ENCODE measurements around the gene KCNQ1.

Gene KCNQ1

GRCh38 chr11:2791139-2791520 lies 346.3 kb downstream of the KCNQ1 start:
- H3K27me3 ChIP-seq (ENCODE audit: low read length), result peaks cover 4% of the 10 kb centered on the region; the same call in 1 of the 2 replicates
- no peaks in the 10 kb centered on the region for H3K9me3 ChIP-seq (ENCODE audit: insufficient read depth, low read length)
- no peak overlapping the region for H3K27ac ChIP-seq (ENCODE audit: low read depth, low read length)
- no peaks in the 10 kb centered on the region for H4K20me1 ChIP-seq (ENCODE audit: low read depth, low read length)
- H3K36me3 ChIP-seq (ENCODE audit: low read length), result no peaks in the 10 kb centered on the region
- no peak overlapping the region for H2AFZ ChIP-seq (ENCODE audit: low read depth, low read length, severe bottlenecking)
- TF ChIP-seq, protein P1, sequence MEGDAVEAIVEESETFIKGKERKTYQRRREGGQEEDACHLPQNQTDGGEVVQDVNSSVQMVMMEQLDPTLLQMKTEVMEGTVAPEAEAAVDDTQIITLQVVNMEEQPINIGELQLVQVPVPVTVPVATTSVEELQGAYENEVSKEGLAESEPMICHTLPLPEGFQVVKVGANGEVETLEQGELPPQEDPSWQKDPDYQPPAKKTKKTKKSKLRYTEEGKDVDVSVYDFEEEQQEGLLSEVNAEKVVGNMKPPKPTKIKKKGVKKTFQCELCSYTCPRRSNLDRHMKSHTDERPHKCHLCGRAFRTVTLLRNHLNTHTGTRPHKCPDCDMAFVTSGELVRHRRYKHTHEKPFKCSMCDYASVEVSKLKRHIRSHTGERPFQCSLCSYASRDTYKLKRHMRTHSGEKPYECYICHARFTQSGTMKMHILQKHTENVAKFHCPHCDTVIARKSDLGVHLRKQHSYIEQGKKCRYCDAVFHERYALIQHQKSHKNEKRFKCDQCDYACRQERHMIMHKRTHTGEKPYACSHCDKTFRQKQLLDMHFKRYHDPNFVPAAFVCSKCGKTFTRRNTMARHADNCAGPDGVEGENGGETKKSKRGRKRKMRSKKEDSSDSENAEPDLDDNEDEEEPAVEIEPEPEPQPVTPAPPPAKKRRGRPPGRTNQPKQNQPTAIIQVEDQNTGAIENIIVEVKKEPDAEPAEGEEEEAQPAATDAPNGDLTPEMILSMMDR (IDR thresholded peaks at IDR 0.05; ENCODE audit: insufficient read depth, low read length, poor library complexity, severe bottlenecking), result no peak
- TF ChIP-seq EZH2phosphoT487 (conservative IDR thresholded peaks at IDR 0.05; ENCODE audit: low read length), result no peak
- H3K4me2 ChIP-seq (ENCODE audit: low read depth, low read length, poor library complexity, severe bottlenecking), result no peak overlapping the region
- H3K79me2 ChIP-seq (ENCODE audit: insufficient read depth, low read length), result no peaks in the 10 kb centered on the region
- H3K4me3 ChIP-seq (ENCODE audit: insufficient read depth, low read length, poor library complexity, severe bottlenecking), result no peak overlapping the region
- H3F3A ChIP-seq (ENCODE audit: insufficient read depth), result no peaks in the 10 kb centered on the region
- no peak overlapping the region for H3K9ac ChIP-seq (ENCODE audit: low read length)
- H3K9me2 ChIP-seq (replicated peaks; ENCODE audit: insufficient read depth, low read length), result no peaks in the 10 kb centered on the region

DNA sequence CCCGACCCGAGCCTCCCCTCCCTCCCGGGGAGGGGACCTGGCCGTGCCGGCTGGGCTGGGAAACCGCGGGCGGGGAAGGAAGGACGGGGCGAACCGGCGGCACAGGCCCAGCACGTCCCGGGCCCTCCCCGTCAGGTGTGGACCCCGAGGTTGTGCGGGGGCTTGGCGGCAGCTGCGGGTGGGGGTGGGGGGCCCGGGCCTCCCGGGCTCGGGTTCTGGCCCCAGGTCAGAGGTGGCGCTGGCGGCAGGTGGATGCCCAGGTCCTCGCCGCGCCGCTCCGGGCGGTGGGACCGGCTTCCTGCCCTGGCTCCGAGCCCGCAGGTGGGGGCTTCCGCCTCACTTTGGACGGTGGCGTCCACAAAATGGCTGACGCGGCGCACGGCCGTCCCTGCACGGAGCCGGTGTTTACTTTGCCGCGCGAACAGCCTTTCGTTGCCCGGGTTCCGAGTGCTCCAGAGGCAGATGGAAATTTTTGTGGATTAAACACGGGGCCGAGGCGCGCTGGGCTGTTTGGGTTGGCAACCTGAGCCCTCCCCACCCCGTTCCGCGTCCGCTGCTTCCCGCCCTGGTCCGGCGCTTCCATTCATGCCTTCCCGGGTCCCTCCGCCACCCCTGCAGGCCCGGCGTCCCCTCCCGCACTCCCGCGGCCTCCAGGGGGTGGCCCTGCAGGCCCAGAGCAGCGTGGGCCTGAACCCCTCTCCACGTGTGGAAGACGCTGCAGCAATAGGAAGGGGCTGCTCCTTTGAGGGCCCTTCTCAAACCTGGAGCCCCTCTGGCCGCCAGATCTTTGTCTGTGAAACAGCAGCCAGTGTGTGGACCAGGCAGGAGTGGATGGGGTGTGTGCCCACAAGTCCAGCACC lies 346.9 kb downstream of the KCNQ1 start:
- H4K20me1 ChIP-seq (ENCODE audit: low read depth, low read length), result no peaks in the 10 kb centered on the region
- no peak overlapping the region for H3K27ac ChIP-seq (ENCODE audit: low read depth, low read length)
- H2AFZ ChIP-seq (ENCODE audit: low read depth, low read length, severe bottlenecking), result no peak overlapping the region
- no peaks in the 10 kb centered on the region for H3F3A ChIP-seq (ENCODE audit: insufficient read depth)
- TF ChIP-seq, protein P1 (IDR thresholded peaks at IDR 0.05; ENCODE audit: insufficient read depth, low read length, poor library complexity, severe bottlenecking), result no peak
- TF ChIP-seq EZH2phosphoT487 (conservative IDR thresholded peaks at IDR 0.05; ENCODE audit: low read length), result no peak
- H3K27me3 ChIP-seq (ENCODE audit: low read length), result peaks cover 4% of the 10 kb centered on the region; the same call in 1 of the 2 replicates
- H3K36me3 ChIP-seq (ENCODE audit: low read length), result no peaks in the 10 kb centered on the region
- no peaks in the 10 kb centered on the region for H3K9me2 ChIP-seq (replicated peaks; ENCODE audit: insufficient read depth, low read length)
- H3K4me3 ChIP-seq (ENCODE audit: insufficient read depth, low read length, poor library complexity, severe bottlenecking), result no peak overlapping the region
- no peaks in the 10 kb centered on the region for H3K79me2 ChIP-seq (ENCODE audit: insufficient read depth, low read length)
- H3K4me2 ChIP-seq (ENCODE audit: low read depth, low read length, poor library complexity, severe bottlenecking), result no peak overlapping the region
- H3K9me3 ChIP-seq (ENCODE audit: insufficient read depth, low read length), result no peaks in the 10 kb centered on the region
- H3K9ac ChIP-seq (ENCODE audit: low read length), result no peak overlapping the region

GRCh38 chr11:2792381-2793250 lies 347.8 kb downstream of the KCNQ1 start:
- Histone ChIP-seq H3K27ac (ENCODE audit: low read depth, low read length) (no peak overlapping the region), H3K9me2 (replicated peaks; ENCODE audit: insufficient read depth, low read length) (no peaks in the 10 kb centered on the region), H3K36me3 (ENCODE audit: low read length) (no peaks in the 10 kb centered on the region), H3K9me3 (ENCODE audit: insufficient read depth, low read length) (no peaks in the 10 kb centered on the region), H3F3A (ENCODE audit: insufficient read depth) (no peaks in the 10 kb centered on the region), H3K4me3 (ENCODE audit: insufficient read depth, low read length, poor library complexity, severe bottlenecking) (no peak overlapping the region), H3K27me3 (ENCODE audit: low read length) (no peaks in the 10 kb centered on the region), H3K4me2 (ENCODE audit: low read depth, low read length, poor library complexity, severe bottlenecking) (no peak overlapping the region), H4K20me1 (ENCODE audit: low read depth, low read length) (no peaks in the 10 kb centered on the region), H2AFZ (ENCODE audit: low read depth, low read length, severe bottlenecking) (no peak overlapping the region), H3K79me2 (ENCODE audit: insufficient read depth, low read length) (no peaks in the 10 kb centered on the region), H3K9ac (ENCODE audit: low read length) (no peak overlapping the region)
- no peak for TF ChIP-seq EZH2phosphoT487 (conservative IDR thresholded peaks at IDR 0.05; ENCODE audit: low read length)
- TF ChIP-seq, protein P1 (IDR thresholded peaks at IDR 0.05; ENCODE audit: insufficient read depth, low read length, poor library complexity, severe bottlenecking), result no peak
